ENCODE measurements around the gene NPLOC4. TPM values are rescaled to one million over a fixed set of nuclear protein-coding genes. Genes with fewer than 3 reads are reported as not detected.
A peak's percentile ranks its signal among the peaks of the same experiment; 100 is the strongest.

NPLOC4 gene
- total and polyA plus RNA-seq, 9 of the 15 experiments (the other 6 are each of a cell fraction or from before 2014, with no cell fraction given), result 1.5 to 116 (median 64.5) TPM

DNA sequence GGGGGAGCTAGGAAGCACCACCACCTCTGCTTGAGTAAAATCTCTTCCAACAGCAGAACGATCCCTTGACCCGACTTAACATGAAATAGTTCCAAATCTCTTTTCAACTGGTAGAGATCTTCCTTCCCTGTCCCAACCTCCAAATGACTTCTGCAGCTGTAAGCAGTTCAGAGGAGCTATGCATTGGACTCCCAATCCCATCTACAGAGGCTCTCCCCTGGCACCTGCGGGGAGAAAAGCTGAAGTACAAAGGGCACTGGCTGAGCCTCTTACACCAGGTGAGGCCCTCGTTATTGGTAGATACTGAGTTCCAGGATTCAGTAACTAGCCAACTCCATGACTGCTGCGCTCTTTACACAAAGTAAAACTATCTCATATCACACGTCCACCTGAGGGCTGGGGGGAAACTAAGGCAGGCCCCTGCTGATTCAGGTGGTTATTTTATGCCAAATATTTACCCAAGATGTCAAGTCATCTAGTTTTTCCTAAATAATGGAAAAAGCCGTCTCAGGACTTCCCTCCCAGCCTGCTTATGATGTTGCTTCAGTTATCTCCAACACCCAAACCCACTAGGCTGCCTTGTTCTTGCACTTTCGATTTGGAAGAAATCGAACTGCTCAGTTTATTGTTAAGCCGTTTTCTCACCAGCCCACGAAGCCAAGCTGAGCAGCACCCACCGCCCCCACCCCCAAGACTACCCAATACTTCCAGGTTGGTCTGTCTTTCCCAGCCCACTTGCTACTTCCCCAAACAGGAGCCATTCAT, 127.5 kb downstream of the NPLOC4 start (continued):
- TF ChIP-seq SIX5 (IDR thresholded peaks at IDR 0.05; ENCODE audit: borderline replicate concordance in 1 of 2, insufficient read depth in 1 of 2, low read depth in 1 of 2, low read length in 2 of 2) (no peak), SNRNP70 (optimal IDR thresholded peaks at IDR 0.05; ENCODE audit: low read depth, low read length) (no peak), ESRRA (IDR thresholded peaks at IDR 0.05; ENCODE audit: borderline replicate concordance, low read depth) (no peak), MLLT1 (IDR thresholded peaks at IDR 0.05) (0 out of 4 replicates have a peak, but pooled peaks of 1 of the 2 experiments have one; percentile 27), ETS2 (tag; IDR thresholded peaks at IDR 0.05; ENCODE audit: borderline replicate concordance, poor library complexity, severe bottlenecking) (no peak), CAMTA2 (CRISPR knock-in tag; conservative IDR thresholded peaks at IDR 0.05) (no peak), ZNF668 (CRISPR knock-in tag; IDR thresholded peaks at IDR 0.05) (no peak), BRCA1 (IDR thresholded peaks at IDR 0.05) (no peak), BRCA1 (CRISPR knock-in tag; IDR thresholded peaks at IDR 0.05) (no peak), CBFA2T2 (conservative IDR thresholded peaks at IDR 0.05) (no peak), RB1 (IDR thresholded peaks at IDR 0.05; ENCODE audit: low read depth) (no peak), PTRF (tag; IDR thresholded peaks at IDR 0.05) (no peak), SMARCE1 (IDR thresholded peaks at IDR 0.05) (no peak), TEAD2 (tag; IDR thresholded peaks at IDR 0.05) (no peak)
- TF ChIP-seq, protein P1, sequence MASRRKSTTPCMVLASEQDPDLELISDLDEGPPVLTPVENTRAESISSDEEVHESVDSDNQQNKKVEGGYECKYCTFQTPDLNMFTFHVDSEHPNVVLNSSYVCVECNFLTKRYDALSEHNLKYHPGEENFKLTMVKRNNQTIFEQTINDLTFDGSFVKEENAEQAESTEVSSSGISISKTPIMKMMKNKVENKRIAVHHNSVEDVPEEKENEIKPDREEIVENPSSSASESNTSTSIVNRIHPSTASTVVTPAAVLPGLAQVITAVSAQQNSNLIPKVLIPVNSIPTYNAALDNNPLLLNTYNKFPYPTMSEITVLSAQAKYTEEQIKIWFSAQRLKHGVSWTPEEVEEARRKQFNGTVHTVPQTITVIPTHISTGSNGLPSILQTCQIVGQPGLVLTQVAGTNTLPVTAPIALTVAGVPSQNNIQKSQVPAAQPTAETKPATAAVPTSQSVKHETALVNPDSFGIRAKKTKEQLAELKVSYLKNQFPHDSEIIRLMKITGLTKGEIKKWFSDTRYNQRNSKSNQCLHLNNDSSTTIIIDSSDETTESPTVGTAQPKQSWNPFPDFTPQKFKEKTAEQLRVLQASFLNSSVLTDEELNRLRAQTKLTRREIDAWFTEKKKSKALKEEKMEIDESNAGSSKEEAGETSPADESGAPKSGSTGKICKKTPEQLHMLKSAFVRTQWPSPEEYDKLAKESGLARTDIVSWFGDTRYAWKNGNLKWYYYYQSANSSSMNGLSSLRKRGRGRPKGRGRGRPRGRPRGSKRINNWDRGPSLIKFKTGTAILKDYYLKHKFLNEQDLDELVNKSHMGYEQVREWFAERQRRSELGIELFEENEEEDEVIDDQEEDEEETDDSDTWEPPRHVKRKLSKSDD (conservative IDR thresholded peaks at IDR 0.05; ENCODE audit: low read length), result no peak
- TF ChIP-seq, protein P2, sequence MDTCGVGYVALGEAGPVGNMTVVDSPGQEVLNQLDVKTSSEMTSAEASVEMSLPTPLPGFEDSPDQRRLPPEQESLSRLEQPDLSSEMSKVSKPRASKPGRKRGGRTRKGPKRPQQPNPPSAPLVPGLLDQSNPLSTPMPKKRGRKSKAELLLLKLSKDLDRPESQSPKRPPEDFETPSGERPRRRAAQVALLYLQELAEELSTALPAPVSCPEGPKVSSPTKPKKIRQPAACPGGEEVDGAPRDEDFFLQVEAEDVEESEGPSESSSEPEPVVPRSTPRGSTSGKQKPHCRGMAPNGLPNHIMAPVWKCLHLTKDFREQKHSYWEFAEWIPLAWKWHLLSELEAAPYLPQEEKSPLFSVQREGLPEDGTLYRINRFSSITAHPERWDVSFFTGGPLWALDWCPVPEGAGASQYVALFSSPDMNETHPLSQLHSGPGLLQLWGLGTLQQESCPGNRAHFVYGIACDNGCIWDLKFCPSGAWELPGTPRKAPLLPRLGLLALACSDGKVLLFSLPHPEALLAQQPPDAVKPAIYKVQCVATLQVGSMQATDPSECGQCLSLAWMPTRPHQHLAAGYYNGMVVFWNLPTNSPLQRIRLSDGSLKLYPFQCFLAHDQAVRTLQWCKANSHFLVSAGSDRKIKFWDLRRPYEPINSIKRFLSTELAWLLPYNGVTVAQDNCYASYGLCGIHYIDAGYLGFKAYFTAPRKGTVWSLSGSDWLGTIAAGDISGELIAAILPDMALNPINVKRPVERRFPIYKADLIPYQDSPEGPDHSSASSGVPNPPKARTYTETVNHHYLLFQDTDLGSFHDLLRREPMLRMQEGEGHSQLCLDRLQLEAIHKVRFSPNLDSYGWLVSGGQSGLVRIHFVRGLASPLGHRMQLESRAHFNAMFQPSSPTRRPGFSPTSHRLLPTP (IDR thresholded peaks at IDR 0.05; ENCODE audit: borderline replicate concordance, extremely low read depth, insufficient read length), result no peak
- TF ChIP-seq, protein P3, sequence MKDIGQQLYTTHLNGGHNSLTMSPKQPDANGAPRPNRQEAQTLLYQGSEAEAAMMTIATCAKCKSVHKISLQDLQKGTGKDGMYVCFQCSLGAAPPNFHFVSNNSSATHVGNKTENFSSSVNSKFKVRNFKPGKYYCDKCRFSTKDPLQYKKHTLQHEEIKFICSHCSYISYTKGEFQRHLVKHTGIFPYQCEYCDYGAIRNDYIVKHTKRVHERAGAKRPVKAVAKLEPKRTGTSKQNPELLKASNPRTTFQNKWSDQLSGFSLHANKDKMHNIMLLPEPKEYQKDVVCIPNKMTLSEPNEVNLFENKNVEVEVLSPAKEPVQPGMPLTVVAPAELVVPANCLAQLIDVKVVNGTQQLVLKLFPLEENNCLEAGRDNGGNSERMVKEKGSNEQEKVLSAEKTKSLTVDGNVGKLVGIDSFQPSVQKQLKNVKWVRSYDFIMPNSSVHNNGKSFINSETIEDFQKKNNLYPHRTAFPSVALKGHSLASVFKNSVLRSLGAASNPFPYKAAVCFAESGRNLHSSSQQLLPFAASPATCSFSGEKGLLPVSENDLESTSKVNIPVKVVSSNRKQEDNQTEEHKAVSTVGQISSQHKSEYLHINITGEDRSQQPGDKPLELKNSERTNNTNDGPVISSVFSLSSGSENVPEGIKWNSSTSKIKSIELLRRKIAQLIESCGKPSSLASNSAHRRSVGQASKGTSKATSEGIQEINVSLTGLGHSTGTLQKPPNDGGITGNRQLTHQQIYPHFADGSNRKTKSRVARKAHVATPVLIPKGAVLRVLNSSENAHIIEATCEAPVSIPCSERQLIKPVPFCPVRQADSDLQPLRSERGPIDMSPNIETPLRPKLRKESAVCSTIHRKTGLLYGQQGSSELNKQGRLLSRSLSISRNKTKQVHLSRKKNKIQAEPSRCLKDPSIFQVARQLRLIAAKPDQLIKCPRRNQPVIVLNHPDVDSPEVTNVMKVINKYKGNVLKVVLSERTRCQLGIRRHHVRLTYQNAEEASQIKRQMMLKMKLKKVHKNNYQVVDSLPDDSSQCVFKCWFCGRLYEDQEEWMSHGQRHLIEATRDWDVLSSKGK (CRISPR knock-in tag; IDR thresholded peaks at IDR 0.05), result no peak

All from K562 (cell line).